Measurements from ENCODE around the gene GUCD1. TPM values are rescaled to one million over a fixed set of nuclear protein-coding genes. Genes with fewer than 3 reads are reported as not detected.

GUCD1 gene
- total RNA-seq, 2 donors from 2014 or later: 44.4 to 58.7 TPM

DNA sequence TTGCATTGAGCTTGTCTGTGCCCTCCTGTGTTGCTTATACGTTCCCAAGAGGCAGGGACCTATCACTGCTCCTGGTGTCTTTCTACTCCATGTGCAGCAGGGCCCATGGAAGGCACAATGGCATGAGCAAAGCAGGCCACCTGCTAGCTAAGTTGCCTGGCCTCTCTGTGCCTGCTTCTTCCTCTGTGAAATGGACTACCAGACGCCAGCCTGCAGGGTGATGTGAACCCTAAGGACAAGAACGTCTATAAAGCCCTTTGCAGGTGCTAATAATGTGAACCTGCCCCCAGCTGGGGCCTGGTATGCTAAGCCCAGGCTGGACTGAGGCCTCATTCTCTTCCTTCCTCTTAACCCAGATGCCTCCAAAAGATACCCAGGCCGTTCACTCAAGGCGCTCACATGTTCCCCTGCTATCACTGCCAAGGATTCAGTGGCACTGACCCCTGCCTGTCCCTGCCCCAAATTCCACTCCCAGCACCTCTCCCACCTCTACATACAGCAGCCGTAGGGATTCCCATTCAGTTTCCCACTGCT is 4.0 kb downstream of the GUCD1 start:
- DNase-seq (no peak), ATAC-seq (no peak)
- peaks cover 0 to 17% of the 10 kb centered on the region in 2 donors for H3K36me3 ChIP-seq (replicated peaks in 1 of 2; ENCODE audit: insufficient read depth in 1 of 2, low read depth in 2 of 2)
- TF ChIP-seq, protein P1, sequence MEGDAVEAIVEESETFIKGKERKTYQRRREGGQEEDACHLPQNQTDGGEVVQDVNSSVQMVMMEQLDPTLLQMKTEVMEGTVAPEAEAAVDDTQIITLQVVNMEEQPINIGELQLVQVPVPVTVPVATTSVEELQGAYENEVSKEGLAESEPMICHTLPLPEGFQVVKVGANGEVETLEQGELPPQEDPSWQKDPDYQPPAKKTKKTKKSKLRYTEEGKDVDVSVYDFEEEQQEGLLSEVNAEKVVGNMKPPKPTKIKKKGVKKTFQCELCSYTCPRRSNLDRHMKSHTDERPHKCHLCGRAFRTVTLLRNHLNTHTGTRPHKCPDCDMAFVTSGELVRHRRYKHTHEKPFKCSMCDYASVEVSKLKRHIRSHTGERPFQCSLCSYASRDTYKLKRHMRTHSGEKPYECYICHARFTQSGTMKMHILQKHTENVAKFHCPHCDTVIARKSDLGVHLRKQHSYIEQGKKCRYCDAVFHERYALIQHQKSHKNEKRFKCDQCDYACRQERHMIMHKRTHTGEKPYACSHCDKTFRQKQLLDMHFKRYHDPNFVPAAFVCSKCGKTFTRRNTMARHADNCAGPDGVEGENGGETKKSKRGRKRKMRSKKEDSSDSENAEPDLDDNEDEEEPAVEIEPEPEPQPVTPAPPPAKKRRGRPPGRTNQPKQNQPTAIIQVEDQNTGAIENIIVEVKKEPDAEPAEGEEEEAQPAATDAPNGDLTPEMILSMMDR (IDR thresholded peaks at IDR 0.05): no peak
- no peak for TF ChIP-seq POLR2A (IDR thresholded peaks at IDR 0.05)
- no peaks in the 10 kb centered on the region for H3K9me3 ChIP-seq
- 74 to 91% methylated on average over 4 to 6 of the region's 6 CpGs for WGBS, 2 donors
- intact Hi-C loops (cut with DNase I): no loop called here
- no peaks in the 10 kb centered on the region for H3K27me3 ChIP-seq
- peaks cover 51% of the 10 kb centered on the region for H3K4me1 ChIP-seq
- peak overlapping the region; percentile 16 to 61 (median 48) for H3K27ac ChIP-seq
- no peak overlapping the region for H3K4me3 ChIP-seq

DNA sequence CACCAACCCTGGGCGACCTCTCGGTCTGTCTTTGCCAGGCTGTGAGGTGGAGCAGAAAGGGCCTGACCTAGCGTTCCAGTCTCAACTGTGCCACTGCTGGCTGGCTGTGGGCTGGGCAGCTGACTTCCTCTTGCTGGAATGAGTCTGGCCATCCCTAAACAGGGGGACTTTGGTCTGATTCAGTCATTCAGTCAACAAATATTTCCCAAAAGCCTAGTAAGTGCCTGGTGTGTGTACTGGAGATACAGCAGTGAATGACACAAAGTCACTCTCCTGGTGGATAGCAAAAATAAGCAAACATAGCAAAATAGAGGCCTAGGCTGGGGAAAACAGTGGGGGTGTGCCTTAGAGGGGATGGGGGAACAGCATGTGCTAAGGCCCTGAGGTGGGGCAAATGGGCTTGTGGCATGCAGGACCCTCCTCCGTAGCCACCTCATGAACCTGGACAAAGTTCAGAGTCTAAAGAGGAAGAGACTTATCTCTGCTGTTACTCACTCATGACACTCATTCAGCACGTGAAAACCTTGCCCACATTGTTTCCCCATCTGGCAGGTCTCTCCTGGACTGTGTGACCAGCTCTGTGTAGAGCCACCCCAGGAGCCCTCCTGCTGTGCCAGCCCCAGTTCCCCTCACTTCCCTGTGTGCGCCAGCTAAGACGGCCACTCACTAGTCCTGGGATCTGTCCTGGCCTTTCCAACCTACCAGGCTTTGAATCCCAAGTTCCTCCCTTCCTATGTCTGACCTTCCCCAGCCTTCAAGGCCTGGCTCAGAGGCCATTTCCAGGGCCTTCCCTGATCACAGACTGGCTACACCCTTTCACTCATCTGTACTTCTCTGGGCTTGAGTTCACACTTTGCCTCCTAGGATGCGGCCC is 4.7 kb downstream of the GUCD1 start:
- no peaks in the 10 kb centered on the region for H3K9me3 ChIP-seq
- intact Hi-C loops (cut with DNase I): no loop called here
- H3K4me1 ChIP-seq: peaks cover 58% of the 10 kb centered on the region
- H3K27ac ChIP-seq: peak overlapping the region; percentile 16 to 61 (median 48)
- 58 to 72% methylated on average over 7 to 8 of the region's 8 CpGs for WGBS, 2 donors
- peaks cover 0 to 17% of the 10 kb centered on the region in 2 donors for H3K36me3 ChIP-seq (replicated peaks in 1 of 2; ENCODE audit: insufficient read depth in 1 of 2, low read depth in 2 of 2)
- H3K4me3 ChIP-seq: no peak overlapping the region
- ATAC-seq: peak; percentile 5
- TF ChIP-seq, protein P1 (IDR thresholded peaks at IDR 0.05): no peak
- no peak for TF ChIP-seq POLR2A (IDR thresholded peaks at IDR 0.05)
- DNase-seq: peak in 3 of 4 donors; percentile 26 to 54 (median 48)
- no peaks in the 10 kb centered on the region for H3K27me3 ChIP-seq

DNA sequence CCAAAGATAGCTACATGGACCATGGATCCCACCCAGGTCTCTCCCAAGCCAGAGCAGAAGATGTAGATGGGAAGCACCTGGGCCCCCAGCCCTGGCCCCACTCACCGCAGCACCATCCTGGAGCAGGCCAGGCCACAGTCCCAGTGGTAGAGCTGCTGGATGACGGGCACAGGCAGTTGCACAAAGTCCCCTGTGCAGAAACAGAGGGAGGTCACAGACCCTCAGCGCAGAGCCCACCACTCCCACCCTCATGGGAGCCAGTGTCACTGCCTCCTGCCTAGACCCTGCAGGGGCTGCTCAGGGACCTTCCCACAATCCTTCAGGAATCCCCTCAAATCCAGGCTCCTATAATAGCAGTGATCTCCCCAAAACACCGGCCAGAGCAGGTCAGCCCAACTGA is 6.1 kb downstream of the GUCD1 start:
- whole genome bisulfite sequencing, 2 donors: 100% methylated on average over 4 of the region's 4 CpGs; no CpG with 5 or more reads in 1 of the 2 donors
- no peak for ATAC-seq
- no peaks in the 10 kb centered on the region for H3K9me3 ChIP-seq
- intact Hi-C loops (cut with DNase I): no loop called here
- H3K4me3 ChIP-seq: no peak overlapping the region
- H3K27me3 ChIP-seq: no peaks in the 10 kb centered on the region
- no peak for DNase-seq
- peaks cover 68% of the 10 kb centered on the region for H3K4me1 ChIP-seq
- peaks cover 0 to 22% of the 10 kb centered on the region in 2 donors for H3K36me3 ChIP-seq (replicated peaks in 1 of 2; ENCODE audit: insufficient read depth in 1 of 2, low read depth in 2 of 2)
- no peak overlapping the region for H3K27ac ChIP-seq
- TF ChIP-seq POLR2A (IDR thresholded peaks at IDR 0.05): no peak
- TF ChIP-seq, protein P1 (IDR thresholded peaks at IDR 0.05): no peak

DNA sequence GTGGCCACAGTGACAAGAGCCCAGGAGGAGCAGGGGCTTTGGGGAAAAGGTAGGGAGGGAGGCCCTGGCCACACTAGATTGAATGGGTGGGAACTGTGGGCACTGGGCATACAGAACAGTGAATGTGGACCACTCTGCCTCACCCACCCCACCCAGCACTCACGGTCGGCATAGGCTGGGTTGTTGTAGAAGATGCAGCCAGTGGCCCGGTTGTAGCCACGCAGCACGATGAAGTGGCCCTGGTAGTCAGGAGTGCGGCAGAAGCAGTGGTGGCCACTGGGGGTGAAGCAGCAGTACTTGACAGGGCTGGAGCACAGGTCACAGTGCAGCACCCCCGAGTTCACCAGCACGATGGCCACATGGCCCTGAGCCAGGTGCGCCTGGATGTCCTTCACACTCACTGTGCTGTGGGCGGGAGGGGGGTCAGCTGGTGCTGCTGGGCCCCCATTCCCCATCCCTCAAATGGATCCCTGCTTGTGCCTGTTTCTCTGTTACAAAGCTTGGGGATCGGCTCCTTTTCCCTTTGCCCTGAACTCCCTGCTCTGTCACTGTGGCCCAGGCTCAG is 11.2 kb downstream of the GUCD1 start:
- H3K4me3 ChIP-seq: no peak overlapping the region
- H3K4me1 ChIP-seq: peaks cover 43% of the 10 kb centered on the region
- intact Hi-C loops (cut with DNase I): no loop called here
- no peak for ATAC-seq
- H3K9me3 ChIP-seq: no peaks in the 10 kb centered on the region
- no peak for DNase-seq
- H3K27me3 ChIP-seq: no peaks in the 10 kb centered on the region
- H3K27ac ChIP-seq: peak overlapping the region in 1 of 4 donors; percentile 24
- TF ChIP-seq, protein P1 (IDR thresholded peaks at IDR 0.05): no peak
- TF ChIP-seq POLR2A (IDR thresholded peaks at IDR 0.05): no peak
- H3K36me3 ChIP-seq (replicated peaks in 1 of 2; ENCODE audit: insufficient read depth in 1 of 2, low read depth in 2 of 2): peaks cover 0 to 41% of the 10 kb centered on the region in 2 donors
- WGBS, 2 donors: 73 to 92% methylated on average over 8 to 11 of the region's 11 CpGs
